ENCODE results near the gene TSHZ2.

DNA sequence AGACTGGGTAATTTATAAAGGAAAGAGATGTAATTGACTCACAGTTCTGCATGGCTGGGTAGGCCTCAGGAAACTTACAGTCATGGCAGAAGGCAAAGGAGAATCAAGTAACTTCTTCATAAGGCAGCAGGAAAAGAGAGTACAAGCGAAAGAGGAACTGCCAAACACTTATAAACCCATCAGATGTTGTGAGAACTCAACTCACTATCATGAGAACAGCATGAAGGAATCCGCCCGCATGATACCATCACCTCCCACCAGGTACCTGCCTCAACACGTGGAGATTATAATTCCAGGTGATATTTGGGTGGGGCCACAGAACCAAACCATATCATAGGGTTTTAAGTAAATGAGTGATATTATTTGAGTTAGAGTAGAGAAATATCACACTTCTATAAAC is 189.3 kb downstream of the TSHZ2 start:
- TF ChIP-seq, protein P1, sequence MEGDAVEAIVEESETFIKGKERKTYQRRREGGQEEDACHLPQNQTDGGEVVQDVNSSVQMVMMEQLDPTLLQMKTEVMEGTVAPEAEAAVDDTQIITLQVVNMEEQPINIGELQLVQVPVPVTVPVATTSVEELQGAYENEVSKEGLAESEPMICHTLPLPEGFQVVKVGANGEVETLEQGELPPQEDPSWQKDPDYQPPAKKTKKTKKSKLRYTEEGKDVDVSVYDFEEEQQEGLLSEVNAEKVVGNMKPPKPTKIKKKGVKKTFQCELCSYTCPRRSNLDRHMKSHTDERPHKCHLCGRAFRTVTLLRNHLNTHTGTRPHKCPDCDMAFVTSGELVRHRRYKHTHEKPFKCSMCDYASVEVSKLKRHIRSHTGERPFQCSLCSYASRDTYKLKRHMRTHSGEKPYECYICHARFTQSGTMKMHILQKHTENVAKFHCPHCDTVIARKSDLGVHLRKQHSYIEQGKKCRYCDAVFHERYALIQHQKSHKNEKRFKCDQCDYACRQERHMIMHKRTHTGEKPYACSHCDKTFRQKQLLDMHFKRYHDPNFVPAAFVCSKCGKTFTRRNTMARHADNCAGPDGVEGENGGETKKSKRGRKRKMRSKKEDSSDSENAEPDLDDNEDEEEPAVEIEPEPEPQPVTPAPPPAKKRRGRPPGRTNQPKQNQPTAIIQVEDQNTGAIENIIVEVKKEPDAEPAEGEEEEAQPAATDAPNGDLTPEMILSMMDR (IDR thresholded peaks at IDR 0.05) = no peak
- no peak for TF ChIP-seq POLR2A (IDR thresholded peaks at IDR 0.05)

Measured in heart left ventricle (tissue), 13 donors.